Lower leg skin (tissue), 3 donors: ENCODE data around the gene SNX14.

Experiments
- CTCF ChIP-seq, 3 donors: fragments of 450-650 bp; IDR thresholded peaks; one replicate each; pipeline ENCODE4 v1.5.1; 2016; ENCODE audit warnings: antibody characterized with exemption in 3 of 3, mild to moderate bottlenecking in 3 of 3, moderate library complexity in 2 of 3
- POLR2A ChIP-seq, 2 donors: fragments of 450-650 bp; IDR thresholded peaks; one replicate each; pipeline ENCODE4 v1.6.1; 2016 to 2017; ENCODE audit warnings: antibody characterized with exemption in 2 of 2, mild to moderate bottlenecking in 1 of 2, moderate library complexity in 1 of 2

DNA sequence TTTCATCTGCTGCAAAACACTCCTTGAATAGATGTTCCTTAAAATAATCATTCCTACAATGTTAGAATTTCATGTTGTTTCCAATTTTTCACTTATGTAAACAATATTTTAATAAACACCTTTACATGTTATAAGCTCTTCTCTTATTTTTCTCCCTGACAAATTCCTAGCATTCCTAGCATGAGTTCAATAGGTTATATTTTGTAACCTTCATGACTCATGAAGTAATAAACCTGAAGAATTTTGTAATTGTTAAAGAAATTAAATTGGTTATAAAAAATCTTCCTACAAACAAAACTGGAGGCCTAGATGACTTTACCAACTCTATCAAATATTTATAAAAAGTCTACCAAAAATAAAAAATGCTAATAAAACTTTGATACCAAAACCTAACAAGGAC is 77.5 kb downstream of the SNX14 start:
- TF ChIP-seq CTCF (IDR thresholded peaks at IDR 0.05) (no peak), POLR2A (IDR thresholded peaks at IDR 0.05) (no peak)
